ENCODE data around the gene MTHFD1.
"Not testable (repeated sequence)": the region's sequence is repeated elsewhere in the genome, so short reads cannot be mapped to it uniquely, and the experiment has no call there.

The MTHFD1 gene

GRCh38 chr14:64387782-64388532 is at the start of gene MTHFD1:
TSS of gene MTHFD1 (plus strand) at chr14:64388353. CDS start at chr14:64388428, 75 bp downstream.
- DNase-seq (ENCODE audit: low spot score): peak; percentile 99

- DNase-seq (ENCODE audit: low spot score): peak; percentile 98
Observed at GRCh38 chr14:64338616-64339316, 49.4 kb upstream of the MTHFD1 start.

GRCh38 chr14:64340560-64341196 is 47.5 kb upstream of the MTHFD1 start:
- DNase-seq (ENCODE audit: low spot score): no peak

- DNase-seq (ENCODE audit: low spot score): no peak
Observed at GRCh38 chr14:64347748-64348147, 40.4 kb upstream of the MTHFD1 start.

GRCh38 chr14:64349741-64350490 is 38.2 kb upstream of the MTHFD1 start:
- DNase-seq (ENCODE audit: low spot score): no peak

- no peak for DNase-seq (ENCODE audit: low spot score)
Observed at GRCh38 chr14:64363265-64363846, 24.8 kb upstream of the MTHFD1 start.

GRCh38 chr14:64364907-64365306 is 23.2 kb upstream of the MTHFD1 start:
- DNase-seq (ENCODE audit: low spot score): peak; percentile 7

GRCh38 chr14:64365358-64365889 is 22.7 kb upstream of the MTHFD1 start:
- not testable (repeated sequence) for DNase-seq (ENCODE audit: low spot score)

GRCh38 chr14:64369201-64369600 is 19.0 kb upstream of the MTHFD1 start:
- no peak for DNase-seq (ENCODE audit: low spot score)

- DNase-seq (ENCODE audit: low spot score): peak; percentile 31
Observed at GRCh38 chr14:64387232-64387781, 846 bp upstream of the MTHFD1 start.

GRCh38 chr14:64388533-64389285 is 556 bp downstream of the MTHFD1 start:
- DNase-seq (ENCODE audit: low spot score): peak; percentile 45

GRCh38 chr14:64391113-64391725 is 3.1 kb downstream of the MTHFD1 start:
- DNase-seq (ENCODE audit: low spot score): no peak

GRCh38 chr14:64391986-64392385 is 3.8 kb downstream of the MTHFD1 start:
- DNase-seq (ENCODE audit: low spot score): no peak

- not testable (repeated sequence) for DNase-seq (ENCODE audit: low spot score)
Observed at GRCh38 chr14:64393189-64393726, 5.1 kb downstream of the MTHFD1 start.

- DNase-seq (ENCODE audit: low spot score): no peak
Observed at GRCh38 chr14:64394423-64394822, 6.3 kb downstream of the MTHFD1 start.

- DNase-seq (ENCODE audit: low spot score): no peak
Observed at GRCh38 chr14:64394977-64395633, 7.0 kb downstream of the MTHFD1 start.

- DNase-seq (ENCODE audit: low spot score): no peak
Observed at GRCh38 chr14:64400829-64401459, 12.8 kb downstream of the MTHFD1 start.

GRCh38 chr14:64401949-64402348 is 13.8 kb downstream of the MTHFD1 start:
- no peak for DNase-seq (ENCODE audit: low spot score)

- DNase-seq (ENCODE audit: low spot score): no peak
Observed at GRCh38 chr14:64405295-64405694, 17.1 kb downstream of the MTHFD1 start.
